GM19455 (cell line): ENCODE data around the gene MCAM.

Experiments used
- ATAC-seq: cut with Tn5 transposase; IDR thresholded peaks from one replicate; pipeline ENCODE4 v1.9.1; 2021; ENCODE audit not compliant: unreplicated experiment

The MCAM gene

GRCh38 chr11:119267645-119268044 lies 49.3 kb downstream of the MCAM start:
- ATAC-seq = no peak

DNA sequence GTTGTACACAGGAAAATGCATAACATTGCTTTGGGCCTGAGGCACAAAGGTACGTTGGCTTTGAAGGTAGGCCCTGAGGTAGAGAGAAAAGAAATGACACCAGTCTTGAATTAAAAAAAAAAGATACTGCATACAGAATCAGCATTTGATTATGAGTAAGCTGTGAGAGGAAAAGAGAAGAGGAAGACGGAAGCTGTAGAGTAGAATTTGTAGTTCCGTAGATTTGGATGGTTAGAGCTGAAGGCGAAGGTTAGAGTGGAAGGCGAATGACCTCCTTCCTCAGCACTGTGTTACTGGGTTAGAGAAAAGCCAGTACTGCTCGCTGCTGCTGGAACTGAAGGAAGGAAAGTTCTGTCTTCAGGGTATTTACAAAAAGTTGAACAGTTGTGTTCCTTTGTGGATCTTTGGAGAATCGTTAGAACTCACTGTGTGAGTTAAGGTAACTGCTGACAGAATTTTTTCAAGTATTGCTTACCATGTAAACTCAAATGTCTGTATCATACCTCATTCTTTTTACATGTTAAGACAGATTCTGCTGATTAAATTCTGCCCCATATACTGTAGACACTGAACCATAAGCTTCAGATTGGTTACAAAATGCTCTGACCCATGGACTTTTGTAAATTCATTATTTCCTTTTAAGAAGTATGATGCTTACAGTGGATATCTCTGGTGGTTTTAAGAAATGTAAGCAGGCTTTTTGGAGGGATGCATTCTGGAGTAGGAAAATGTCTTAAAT lies 50.2 kb downstream of the MCAM start:
- no peak for ATAC-seq

DNA sequence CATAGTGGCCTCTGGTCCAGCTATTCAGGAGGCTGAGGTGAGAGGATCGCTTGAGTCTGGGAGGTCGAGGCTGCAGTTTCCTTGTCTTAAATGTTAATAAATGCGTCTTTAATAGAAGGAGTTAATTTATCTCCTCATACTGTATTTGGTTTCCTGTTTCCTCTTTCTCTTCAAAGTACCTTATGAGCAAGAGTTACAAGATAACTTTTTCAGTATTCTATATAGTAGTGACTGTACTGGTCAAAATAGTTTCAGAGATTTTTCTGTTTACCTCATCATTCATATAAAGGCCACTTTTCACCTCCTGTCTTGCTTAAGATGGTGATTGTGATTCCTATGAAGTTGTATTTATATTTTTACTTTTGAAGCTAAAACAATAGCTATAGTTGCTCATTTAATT lies 50.9 kb downstream of the MCAM start:
- ATAC-seq = no peak

GRCh38 chr11:119263352-119263940 lies 53.5 kb downstream of the MCAM start:
- ATAC-seq = no peak

DNA sequence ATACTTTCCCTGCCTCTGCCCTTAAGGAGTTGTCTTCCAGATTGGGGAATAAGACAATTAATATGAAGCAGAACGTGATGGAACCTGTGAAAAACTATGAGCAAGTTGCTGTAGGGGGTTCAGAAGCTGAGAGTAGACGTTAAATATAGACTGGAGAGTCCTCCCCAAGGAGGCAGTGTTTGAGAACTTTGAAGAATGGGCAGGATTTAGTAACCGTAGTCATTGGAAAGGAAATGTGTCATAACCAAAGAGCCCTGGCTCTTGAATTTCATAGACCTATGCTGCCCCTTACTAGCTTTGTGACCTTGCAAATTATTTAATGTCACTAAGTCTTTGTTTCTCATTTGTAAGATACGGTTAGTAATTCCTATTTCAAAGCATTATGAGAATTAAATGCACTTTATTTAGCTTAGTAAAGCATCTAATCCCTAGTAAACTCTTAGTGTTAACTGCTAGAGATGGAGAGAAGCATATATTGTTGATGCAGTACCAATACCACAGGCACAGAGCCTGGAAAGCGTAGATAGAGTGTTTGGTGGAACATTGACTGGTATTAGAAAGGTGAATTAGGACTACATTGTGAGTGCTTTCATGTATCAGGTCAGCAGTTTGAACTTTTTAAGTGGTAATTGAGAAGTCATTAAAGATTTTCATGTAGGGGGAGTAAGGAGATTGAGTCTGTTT lies 54.1 kb downstream of the MCAM start:
- ATAC-seq = no peak

GRCh38 chr11:119258983-119259382 lies 57.9 kb downstream of the MCAM start:
- no peak for ATAC-seq
